ENCODE measurements around the gene ATP10B.

ATP10B gene

DNA sequence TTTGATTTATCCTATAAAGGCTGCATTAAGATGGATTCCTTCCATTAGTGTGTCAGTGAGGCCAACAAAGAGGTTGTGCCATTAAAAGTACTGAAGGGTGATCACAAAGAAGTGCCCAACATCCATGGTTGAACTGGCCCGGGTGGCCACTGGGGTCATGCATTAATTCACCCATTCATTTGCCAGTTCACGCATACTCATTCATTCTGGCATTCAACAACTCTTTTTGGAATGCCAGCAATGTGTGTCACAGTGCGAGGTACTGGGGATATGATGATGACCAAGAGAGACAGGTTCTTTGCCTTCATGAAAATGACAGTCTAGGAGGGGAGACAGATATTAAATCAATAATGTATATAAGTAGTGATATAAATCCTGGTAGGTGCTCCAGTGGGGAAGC, 337.1 kb downstream of the ATP10B start:
- no peaks in the 10 kb centered on the region for H3K27me3 ChIP-seq (ENCODE audit: low read length)
- no peak overlapping the region for H3K9ac ChIP-seq (ENCODE audit: low read length)
- H4K20me1 ChIP-seq (ENCODE audit: low read depth, low read length): no peaks in the 10 kb centered on the region
- no peak overlapping the region for H3K27ac ChIP-seq (ENCODE audit: low read depth, low read length)
- no peaks in the 10 kb centered on the region for H3K79me2 ChIP-seq (ENCODE audit: insufficient read depth, low read length)
- no peak overlapping the region for H3K4me3 ChIP-seq (ENCODE audit: insufficient read depth, low read length, poor library complexity, severe bottlenecking)
- H3K4me2 ChIP-seq (ENCODE audit: low read depth, low read length, poor library complexity, severe bottlenecking): no peak overlapping the region
- H3K9me3 ChIP-seq (ENCODE audit: insufficient read depth, low read length): no peaks in the 10 kb centered on the region
- TF ChIP-seq, protein P1, sequence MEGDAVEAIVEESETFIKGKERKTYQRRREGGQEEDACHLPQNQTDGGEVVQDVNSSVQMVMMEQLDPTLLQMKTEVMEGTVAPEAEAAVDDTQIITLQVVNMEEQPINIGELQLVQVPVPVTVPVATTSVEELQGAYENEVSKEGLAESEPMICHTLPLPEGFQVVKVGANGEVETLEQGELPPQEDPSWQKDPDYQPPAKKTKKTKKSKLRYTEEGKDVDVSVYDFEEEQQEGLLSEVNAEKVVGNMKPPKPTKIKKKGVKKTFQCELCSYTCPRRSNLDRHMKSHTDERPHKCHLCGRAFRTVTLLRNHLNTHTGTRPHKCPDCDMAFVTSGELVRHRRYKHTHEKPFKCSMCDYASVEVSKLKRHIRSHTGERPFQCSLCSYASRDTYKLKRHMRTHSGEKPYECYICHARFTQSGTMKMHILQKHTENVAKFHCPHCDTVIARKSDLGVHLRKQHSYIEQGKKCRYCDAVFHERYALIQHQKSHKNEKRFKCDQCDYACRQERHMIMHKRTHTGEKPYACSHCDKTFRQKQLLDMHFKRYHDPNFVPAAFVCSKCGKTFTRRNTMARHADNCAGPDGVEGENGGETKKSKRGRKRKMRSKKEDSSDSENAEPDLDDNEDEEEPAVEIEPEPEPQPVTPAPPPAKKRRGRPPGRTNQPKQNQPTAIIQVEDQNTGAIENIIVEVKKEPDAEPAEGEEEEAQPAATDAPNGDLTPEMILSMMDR (IDR thresholded peaks at IDR 0.05; ENCODE audit: insufficient read depth, low read length, poor library complexity, severe bottlenecking): no peak
- TF ChIP-seq EZH2phosphoT487 (conservative IDR thresholded peaks at IDR 0.05; ENCODE audit: low read length): no peak
- H3F3A ChIP-seq (ENCODE audit: insufficient read depth): no peaks in the 10 kb centered on the region
- H3K9me2 ChIP-seq (replicated peaks; ENCODE audit: insufficient read depth, low read length): no peaks in the 10 kb centered on the region
- H2AFZ ChIP-seq (ENCODE audit: low read depth, low read length, severe bottlenecking): no peak overlapping the region
- no peaks in the 10 kb centered on the region for H3K36me3 ChIP-seq (ENCODE audit: low read length)

GRCh38 chr5:160514191-160514590, 337.8 kb downstream of the ATP10B start:
- Histone ChIP-seq H3K27ac (ENCODE audit: low read depth, low read length) (no peak overlapping the region), H3K4me2 (ENCODE audit: low read depth, low read length, poor library complexity, severe bottlenecking) (no peak overlapping the region), H3K9me2 (replicated peaks; ENCODE audit: insufficient read depth, low read length) (no peaks in the 10 kb centered on the region), H4K20me1 (ENCODE audit: low read depth, low read length) (no peaks in the 10 kb centered on the region), H3K4me3 (ENCODE audit: insufficient read depth, low read length, poor library complexity, severe bottlenecking) (no peak overlapping the region), H2AFZ (ENCODE audit: low read depth, low read length, severe bottlenecking) (no peak overlapping the region), H3K79me2 (ENCODE audit: insufficient read depth, low read length) (no peaks in the 10 kb centered on the region), H3F3A (ENCODE audit: insufficient read depth) (no peaks in the 10 kb centered on the region), H3K36me3 (ENCODE audit: low read length) (no peaks in the 10 kb centered on the region), H3K27me3 (ENCODE audit: low read length) (no peaks in the 10 kb centered on the region), H3K9me3 (ENCODE audit: insufficient read depth, low read length) (no peaks in the 10 kb centered on the region), H3K9ac (ENCODE audit: low read length) (no peak overlapping the region)
- TF ChIP-seq, protein P1 (IDR thresholded peaks at IDR 0.05; ENCODE audit: insufficient read depth, low read length, poor library complexity, severe bottlenecking): no peak
- TF ChIP-seq EZH2phosphoT487 (conservative IDR thresholded peaks at IDR 0.05; ENCODE audit: low read length): no peak

DNA sequence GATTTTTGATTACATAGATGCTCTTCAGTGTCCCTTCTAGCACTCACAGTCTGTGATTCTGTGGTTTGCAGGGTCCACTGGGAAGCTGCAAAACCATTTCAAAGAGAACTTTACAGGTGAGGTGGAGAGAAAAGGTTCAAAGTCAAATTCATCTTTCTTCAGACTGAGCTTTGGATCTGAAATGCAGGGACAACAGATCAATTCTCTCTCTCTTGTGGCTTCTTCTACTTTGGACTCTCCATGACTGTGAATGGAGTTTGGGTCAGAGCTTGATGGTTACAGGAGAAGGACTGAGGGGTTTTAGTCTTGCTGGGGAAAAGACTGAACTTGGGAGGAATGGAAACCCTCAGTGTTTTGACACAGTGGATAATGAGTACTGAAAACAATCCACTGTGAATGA, 338.5 kb downstream of the ATP10B start:
- no peak overlapping the region for H3K4me2 ChIP-seq (ENCODE audit: low read depth, low read length, poor library complexity, severe bottlenecking)
- no peak overlapping the region for H3K27ac ChIP-seq (ENCODE audit: low read depth, low read length)
- H3K4me3 ChIP-seq (ENCODE audit: insufficient read depth, low read length, poor library complexity, severe bottlenecking): no peak overlapping the region
- no peaks in the 10 kb centered on the region for H3K9me2 ChIP-seq (replicated peaks; ENCODE audit: insufficient read depth, low read length)
- no peaks in the 10 kb centered on the region for H3F3A ChIP-seq (ENCODE audit: insufficient read depth)
- TF ChIP-seq EZH2phosphoT487 (conservative IDR thresholded peaks at IDR 0.05; ENCODE audit: low read length): no peak
- TF ChIP-seq, protein P1 (IDR thresholded peaks at IDR 0.05; ENCODE audit: insufficient read depth, low read length, poor library complexity, severe bottlenecking): no peak
- H3K9me3 ChIP-seq (ENCODE audit: insufficient read depth, low read length): no peaks in the 10 kb centered on the region
- no peak overlapping the region for H3K9ac ChIP-seq (ENCODE audit: low read length)
- no peak overlapping the region for H2AFZ ChIP-seq (ENCODE audit: low read depth, low read length, severe bottlenecking)
- no peaks in the 10 kb centered on the region for H3K36me3 ChIP-seq (ENCODE audit: low read length)
- H3K27me3 ChIP-seq (ENCODE audit: low read length): no peaks in the 10 kb centered on the region
- H3K79me2 ChIP-seq (ENCODE audit: insufficient read depth, low read length): no peaks in the 10 kb centered on the region
- H4K20me1 ChIP-seq (ENCODE audit: low read depth, low read length): no peaks in the 10 kb centered on the region
